NCI-H1417 treated with DMSO at 0.1 percent for 48 hours (cell line): ENCODE data around the gene TSHZ2.
"Not testable (repeated sequence)": the region's sequence is repeated elsewhere in the genome, so short reads cannot be mapped to it uniquely, and the experiment has no call there.

ENCODE experiments used
- DNase-seq: peaks from one replicate; lab custom pipeline; 2025; lab: John Stamatoyannopoulos, UW

The TSHZ2 gene

GRCh38 chr20:53384392-53384791 lies 412.2 kb downstream of the TSHZ2 start:
- no peak for DNase-seq

- no peak for DNase-seq
Observed at GRCh38 chr20:53385941-53386767, 414.0 kb downstream of the TSHZ2 start.

GRCh38 chr20:53387983-53388675 lies 416.0 kb downstream of the TSHZ2 start:
- no peak for DNase-seq

DNA sequence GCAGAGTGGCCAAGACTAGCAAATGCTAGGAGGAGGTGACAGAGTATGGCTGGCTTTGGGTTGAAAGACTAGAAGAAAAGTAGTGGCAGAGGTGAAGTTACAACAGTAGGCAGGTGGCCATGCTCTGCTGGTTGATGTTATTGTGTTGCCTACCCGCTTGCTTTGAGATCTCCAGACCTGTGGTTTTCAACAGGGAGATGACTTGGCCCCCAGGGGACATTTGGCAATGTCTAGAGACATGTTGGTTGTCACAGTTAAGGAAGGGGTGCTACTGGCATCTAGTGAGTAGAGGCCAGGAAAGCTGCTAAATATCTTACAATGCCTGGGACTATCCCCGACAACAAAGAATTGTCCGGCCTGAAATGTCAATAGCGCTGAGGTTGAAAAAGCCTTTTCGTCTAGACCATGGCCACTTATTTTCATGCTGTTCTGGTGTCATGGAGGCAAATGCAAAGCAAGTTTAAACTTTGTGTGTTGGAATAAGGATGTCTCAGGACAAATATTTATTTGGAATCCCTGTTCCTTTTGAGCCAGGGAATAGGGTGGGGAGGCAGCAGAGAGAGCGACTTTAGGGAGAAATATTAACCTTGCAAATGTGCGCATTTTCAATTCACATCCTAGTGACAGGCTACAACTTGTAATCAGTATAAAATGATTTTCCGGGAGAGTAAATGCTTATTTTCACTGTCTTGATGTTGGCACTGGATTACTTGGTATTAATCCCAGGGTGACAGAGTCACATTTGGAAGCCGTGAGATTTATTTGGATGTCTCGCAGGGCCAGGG lies 417.6 kb downstream of the TSHZ2 start:
- no peak for DNase-seq

DNA sequence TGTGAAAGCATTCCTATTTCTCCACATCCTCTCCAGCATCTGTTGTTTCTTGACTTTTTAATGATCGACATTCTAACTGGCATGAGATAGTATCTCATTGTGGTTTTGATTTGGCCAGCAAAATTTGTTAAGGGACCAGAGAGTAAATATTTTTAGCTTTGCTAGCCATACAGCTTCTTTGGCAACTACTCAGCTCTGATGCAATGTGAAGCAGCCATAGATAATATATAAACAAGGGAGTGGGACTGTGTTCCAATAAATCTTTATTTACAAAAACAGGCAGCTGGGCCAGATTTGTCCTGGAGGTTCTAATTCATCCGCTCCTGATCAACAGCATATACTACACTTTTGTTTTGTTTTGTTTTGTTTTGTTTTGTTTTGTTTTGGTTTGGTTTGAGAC lies 418.6 kb downstream of the TSHZ2 start:
- no peak for DNase-seq

GRCh38 chr20:53394433-53394832 lies 422.3 kb downstream of the TSHZ2 start:
- DNase-seq, result no peak

- no peak for DNase-seq
Observed at GRCh38 chr20:53395188-53395923, 423.2 kb downstream of the TSHZ2 start.

DNA sequence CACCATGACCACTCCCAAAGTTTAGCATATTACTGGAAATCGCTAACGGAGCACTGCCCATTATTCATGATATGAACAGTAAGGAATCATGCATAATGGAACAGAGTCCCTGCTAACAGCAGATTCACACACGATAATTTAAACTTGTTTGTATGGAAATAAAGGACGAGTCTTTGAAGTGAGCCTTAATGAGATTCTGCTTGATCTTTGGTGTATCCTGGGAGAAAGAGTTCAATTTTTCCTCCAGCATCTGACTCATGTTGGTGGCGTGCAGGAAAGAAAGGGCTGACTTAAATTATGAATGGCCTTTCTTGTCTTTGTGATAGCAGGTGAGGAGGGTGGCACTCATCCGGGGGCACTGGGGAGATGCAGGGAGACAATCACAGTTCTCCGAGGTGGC lies 426.9 kb downstream of the TSHZ2 start:
- no peak for DNase-seq

DNA sequence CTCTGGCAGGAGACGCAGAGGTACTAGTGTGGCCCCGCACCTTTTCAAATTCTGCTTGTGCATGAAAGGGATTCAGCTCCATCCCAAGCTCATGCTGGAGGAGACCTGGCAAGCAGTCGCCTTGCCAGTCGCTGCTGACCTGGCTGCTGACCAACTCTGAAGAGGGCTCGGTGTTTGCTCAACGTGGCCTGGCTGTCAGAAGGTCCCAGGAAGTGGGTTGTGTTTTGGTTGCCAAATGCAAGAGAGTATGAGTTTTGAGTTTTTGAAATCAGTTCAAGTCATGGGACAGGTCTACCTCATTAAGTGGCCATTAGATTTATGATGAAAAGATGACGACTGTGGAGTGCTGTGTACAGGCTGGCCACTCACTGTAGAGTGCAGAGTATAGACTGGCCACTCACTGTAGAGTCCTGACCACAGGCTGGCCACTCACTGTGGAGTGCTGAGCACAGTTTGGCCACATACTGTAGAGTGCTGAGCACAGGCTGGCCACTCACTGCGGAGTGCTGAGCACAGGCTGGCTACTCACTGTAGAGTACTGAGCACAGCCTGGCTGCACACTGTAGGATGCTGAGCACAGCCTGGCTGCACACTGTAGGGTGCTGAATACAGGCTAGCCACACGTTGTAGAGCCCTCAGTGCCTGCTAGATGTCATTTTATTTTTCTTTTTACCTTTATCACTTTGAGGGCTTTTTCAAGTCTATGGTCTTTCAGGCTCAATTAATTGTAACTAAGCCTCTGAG lies 427.6 kb downstream of the TSHZ2 start:
- DNase-seq, result no peak

DNA sequence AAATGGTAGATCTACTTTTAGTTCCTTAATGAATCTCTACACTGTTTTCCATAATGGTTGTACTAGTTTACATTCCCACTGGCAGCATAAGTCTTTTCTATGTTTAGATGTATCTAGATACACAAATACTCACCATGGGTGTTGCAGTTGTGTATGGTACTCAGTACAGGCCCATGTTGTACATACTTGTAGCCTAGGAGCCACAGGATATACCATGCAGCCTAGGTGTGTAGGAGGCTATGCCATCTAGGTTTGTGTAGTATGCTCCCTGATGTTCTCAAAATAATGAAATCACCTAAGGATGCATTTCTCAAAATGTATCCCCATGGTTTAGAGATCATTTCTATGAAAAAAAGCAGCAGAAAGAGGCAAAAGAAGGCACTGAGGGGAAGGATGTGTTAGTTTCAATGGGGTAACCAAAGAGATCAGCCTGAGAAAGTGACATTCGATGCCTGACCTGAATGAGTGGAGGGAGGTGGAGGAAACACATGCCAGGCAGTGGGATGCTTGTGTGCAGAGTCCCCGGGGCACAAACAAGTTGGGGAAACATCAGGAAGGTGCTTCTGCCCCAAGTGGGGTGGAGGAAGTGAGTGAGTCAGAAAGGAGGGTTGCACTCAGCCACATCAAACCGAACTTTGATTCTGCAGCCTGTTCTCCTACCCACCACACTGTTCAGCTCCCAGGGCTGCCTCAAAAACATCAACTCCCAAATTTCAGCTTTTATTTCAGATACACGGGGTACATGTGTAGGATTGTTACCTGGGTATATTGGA lies 430.3 kb downstream of the TSHZ2 start:
- no peak for DNase-seq

DNA sequence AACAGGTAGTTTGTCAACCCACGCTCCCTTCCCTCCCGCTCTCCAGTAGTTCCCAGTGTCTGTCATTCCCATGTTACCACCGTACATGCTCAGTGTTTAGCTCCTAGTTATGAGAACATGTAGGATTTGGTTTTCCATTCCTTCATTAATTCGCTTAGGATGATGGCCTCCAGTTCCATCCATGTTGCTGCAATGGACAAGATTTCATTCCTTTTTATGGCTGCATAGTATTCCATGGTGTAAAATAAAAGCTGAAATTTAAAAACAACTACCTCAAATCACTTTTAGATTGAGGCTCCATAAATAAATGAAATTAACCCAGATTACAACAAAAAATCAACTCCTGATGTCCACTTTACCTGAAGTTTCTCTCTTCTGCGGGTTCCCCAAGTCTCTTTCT lies 430.9 kb downstream of the TSHZ2 start:
- DNase-seq, result no peak

DNA sequence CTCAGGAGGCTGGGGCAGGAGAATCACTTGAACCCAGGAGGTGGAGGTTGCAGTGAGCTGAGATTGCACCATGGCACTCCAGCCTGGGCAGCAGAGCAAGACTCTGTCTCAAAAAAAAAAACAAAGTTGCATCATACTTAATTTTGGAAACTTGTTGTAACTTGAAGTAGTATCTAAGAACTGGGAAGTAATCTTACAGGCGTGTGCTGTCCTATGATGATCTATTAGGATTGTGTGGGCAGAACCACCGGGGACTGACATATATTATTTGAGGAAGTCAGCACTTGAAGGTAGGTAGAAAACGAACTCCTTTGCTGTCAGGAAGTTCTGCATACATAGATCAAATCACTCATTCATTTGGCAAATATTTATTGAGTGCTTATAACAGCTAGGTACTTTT lies 433.0 kb downstream of the TSHZ2 start:
- no peak for DNase-seq

- no peak for DNase-seq
Observed at GRCh38 chr20:53406580-53406979, 434.4 kb downstream of the TSHZ2 start.

GRCh38 chr20:53408691-53409446 lies 436.7 kb downstream of the TSHZ2 start:
- no peak for DNase-seq

- DNase-seq, result no peak
Observed at GRCh38 chr20:53409447-53409717, 437.2 kb downstream of the TSHZ2 start.

GRCh38 chr20:53411129-53411528 lies 439.0 kb downstream of the TSHZ2 start:
- DNase-seq, result no peak

DNA sequence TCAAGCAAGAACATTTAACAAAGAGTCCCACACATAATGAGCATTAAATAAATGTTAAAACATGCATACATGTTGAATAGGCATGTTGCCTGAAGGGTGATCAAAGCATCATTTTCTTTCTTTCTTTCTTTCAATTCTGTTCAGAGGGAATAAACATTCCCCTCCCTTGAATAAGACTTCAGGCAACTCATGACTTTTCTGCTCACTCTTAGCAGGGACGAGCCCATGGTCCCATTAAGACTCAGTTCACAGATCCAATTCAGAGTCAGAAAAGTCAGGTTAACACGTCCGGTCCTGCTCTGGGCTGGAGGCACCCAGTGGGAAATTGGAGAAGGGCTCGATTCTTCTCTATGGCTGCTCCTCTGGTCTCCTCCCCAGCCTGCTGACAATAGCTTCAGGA lies 439.7 kb downstream of the TSHZ2 start:
- no peak for DNase-seq

DNA sequence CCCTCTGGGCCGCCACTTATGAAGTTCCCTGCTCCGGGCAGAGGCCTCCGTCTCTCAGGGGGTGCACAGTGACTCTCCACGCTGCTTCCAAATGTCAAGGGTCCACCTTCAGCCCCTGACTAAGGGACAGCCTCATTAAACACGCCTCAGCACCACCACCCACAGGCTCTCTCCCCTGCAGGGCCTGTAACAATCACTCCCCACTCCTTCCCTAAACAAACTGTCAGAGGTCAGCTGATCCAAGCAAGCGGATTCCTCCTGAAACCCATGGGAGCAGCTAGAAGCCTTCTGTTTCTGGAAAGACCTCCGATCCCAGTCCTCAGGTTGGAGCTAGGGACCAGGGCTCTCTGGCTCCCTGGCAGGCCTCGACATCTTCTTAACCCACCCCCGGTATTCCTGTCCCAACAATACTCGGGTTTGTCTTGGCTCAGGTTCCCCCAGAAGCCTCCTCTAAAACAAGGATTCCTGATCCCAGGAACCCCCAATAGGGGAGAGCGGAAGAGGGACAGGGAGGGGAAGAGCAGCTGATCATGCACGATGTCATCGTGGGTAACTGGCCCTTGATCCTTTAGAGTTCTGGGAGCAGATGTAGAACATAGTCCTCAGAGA lies 440.5 kb downstream of the TSHZ2 start:
- DNase-seq, result no peak

DNA sequence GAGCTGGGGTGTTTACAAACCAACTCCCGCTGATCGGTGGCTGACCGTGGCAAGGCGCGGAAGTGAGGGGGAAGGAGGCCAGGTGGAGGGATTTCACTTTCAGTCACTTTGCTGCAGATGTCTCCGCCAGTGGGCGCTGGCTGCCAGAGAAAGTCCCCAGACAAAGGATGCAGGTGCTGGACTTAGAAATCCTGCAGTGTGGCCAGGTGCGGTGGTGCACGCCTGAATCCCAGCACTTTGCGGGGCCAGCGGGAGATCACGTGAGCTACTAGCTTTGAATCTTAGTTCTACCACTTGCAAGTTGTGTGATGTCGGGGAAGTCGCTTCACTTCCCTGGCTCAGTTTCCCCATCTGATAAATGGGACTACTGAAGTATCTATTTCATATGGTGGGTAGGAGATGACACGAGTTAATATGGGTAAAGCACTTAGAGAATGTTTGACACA lies 441.1 kb downstream of the TSHZ2 start:
- no peak for DNase-seq

- not testable (repeated sequence) for DNase-seq
Observed at GRCh38 chr20:53413845-53414244, 441.7 kb downstream of the TSHZ2 start.
